HG02884 (cell line): ENCODE measurements around the gene FRMD4B.

Source experiments
- ATAC-seq: cut with Tn5 transposase; IDR thresholded peaks from one replicate; pipeline ENCODE4 v1.9.1; 2021; ENCODE audit warnings: mild to moderate bottlenecking, moderate library complexity; ENCODE audit not compliant: unreplicated experiment

Gene FRMD4B

GRCh38 chr3:69368129-69368741 lies 17.7 kb downstream of the FRMD4B start:
- peak; percentile 99 for ATAC-seq

- no peak for ATAC-seq
Measured at GRCh38 chr3:69367586-69367985, 18.3 kb downstream of the FRMD4B start.

- no peak for ATAC-seq
Measured at GRCh38 chr3:69364354-69364753, 21.5 kb downstream of the FRMD4B start.

GRCh38 chr3:69360690-69361089 lies 25.2 kb downstream of the FRMD4B start:
- ATAC-seq: no peak

GRCh38 chr3:69359916-69360315 lies 26.0 kb downstream of the FRMD4B start:
- no peak for ATAC-seq

- ATAC-seq: no peak
Measured at GRCh38 chr3:69359339-69359893, 26.5 kb downstream of the FRMD4B start.

- ATAC-seq: no peak
Measured at GRCh38 chr3:69357196-69357595, 28.7 kb downstream of the FRMD4B start.

GRCh38 chr3:69354948-69355347 lies 30.9 kb downstream of the FRMD4B start:
- no peak for ATAC-seq

- no peak for ATAC-seq
Measured at GRCh38 chr3:69353503-69353902, 32.4 kb downstream of the FRMD4B start.

GRCh38 chr3:69353088-69353478 lies 32.8 kb downstream of the FRMD4B start:
- no peak for ATAC-seq

GRCh38 chr3:69352305-69353087 lies 33.4 kb downstream of the FRMD4B start:
- ATAC-seq: no peak

- no peak for ATAC-seq
Measured at GRCh38 chr3:69343875-69344274, 42.0 kb downstream of the FRMD4B start.

GRCh38 chr3:69342074-69342473 lies 43.8 kb downstream of the FRMD4B start:
- no peak for ATAC-seq

GRCh38 chr3:69339760-69340159 lies 46.1 kb downstream of the FRMD4B start:
- ATAC-seq: no peak

GRCh38 chr3:69338911-69339310 lies 47.0 kb downstream of the FRMD4B start:
- no peak for ATAC-seq

GRCh38 chr3:69332934-69333333 lies 53.0 kb downstream of the FRMD4B start:
- no peak for ATAC-seq

- ATAC-seq: no peak
Measured at GRCh38 chr3:69330891-69331400, 54.9 kb downstream of the FRMD4B start.

- no peak for ATAC-seq
Measured at GRCh38 chr3:69329892-69330291, 56.0 kb downstream of the FRMD4B start.

- ATAC-seq: no peak
Measured at GRCh38 chr3:69328963-69329302, 57.0 kb downstream of the FRMD4B start.

- no peak for ATAC-seq
Measured at GRCh38 chr3:69328103-69328962, 57.6 kb downstream of the FRMD4B start.

GRCh38 chr3:69326855-69327300 lies 59.0 kb downstream of the FRMD4B start:
- ATAC-seq: peak; percentile 84
